HL-60/S4 (cell line): ENCODE results near the gene AMD1.
"Not testable (repeated sequence)": the region's sequence is repeated elsewhere in the genome, so short reads cannot be mapped to it uniquely, and the experiment has no call there.

Experiments used
- in situ Hi-C: fragments of 300-500 bp; cut with MboI; formaldehyde crosslinking; loops from 2 replicates; pipeline ENCODE4 v1.14.3; 2022; ENCODE audit warnings: low sequenced_read_pairs

Gene AMD1

GRCh38 chr6:110877569-110877968 lies 3.0 kb downstream of the AMD1 start:
- in situ Hi-C loops, result no loop called here

GRCh38 chr6:110878751-110879522 lies 4.4 kb downstream of the AMD1 start:
- in situ Hi-C loops, result no loop called here

- in situ Hi-C loops, result loop anchor here (10.0 kb wide), 1 partner anchor 206 kb away; no protein-coding TSS in a partner anchor
Observed at GRCh38 chr6:110880651-110881050, 6.1 kb downstream of the AMD1 start.

GRCh38 chr6:110881546-110882273 lies 7.1 kb downstream of the AMD1 start:
- in situ Hi-C loops, result loop anchor here (10.0 kb wide), 1 partner anchor 207 kb away; no protein-coding TSS in a partner anchor

- in situ Hi-C loops, result loop anchor here (10.0 kb wide), 1 partner anchor 207 kb away; no protein-coding TSS in a partner anchor
Observed at GRCh38 chr6:110882274-110882619, 7.7 kb downstream of the AMD1 start.

- in situ Hi-C loops, result loop anchor here (10.0 kb wide), 1 partner anchor 208 kb away; no protein-coding TSS in a partner anchor
Observed at GRCh38 chr6:110882824-110883554, 8.4 kb downstream of the AMD1 start.

GRCh38 chr6:110884321-110884720 lies 9.7 kb downstream of the AMD1 start:
- in situ Hi-C loops, result loop anchor here (10.0 kb wide), 1 partner anchor 210 kb away; no protein-coding TSS in a partner anchor

GRCh38 chr6:110885526-110885925 lies 10.9 kb downstream of the AMD1 start:
- in situ Hi-C loops, result loop anchor here (10.0 kb wide), 1 partner anchor 211 kb away; no protein-coding TSS in a partner anchor

GRCh38 chr6:110886555-110887167 lies 12.1 kb downstream of the AMD1 start:
- in situ Hi-C loops, result loop anchor here (10.0 kb wide), 1 partner anchor 212 kb away; no protein-coding TSS in a partner anchor

- in situ Hi-C loops, result no loop called here
Observed at GRCh38 chr6:110890288-110890687, 15.7 kb downstream of the AMD1 start.

- in situ Hi-C loops, result no loop called here
Observed at GRCh38 chr6:110895907-110896608, 21.5 kb downstream of the AMD1 start.

GRCh38 chr6:110897433-110897832 lies 22.8 kb downstream of the AMD1 start:
- in situ Hi-C loops, result no loop called here

GRCh38 chr6:110898111-110898510 lies 23.5 kb downstream of the AMD1 start:
- in situ Hi-C loops, result no loop called here

- in situ Hi-C loops, result no loop called here
Observed at GRCh38 chr6:110900028-110900598, 25.5 kb downstream of the AMD1 start.

GRCh38 chr6:110901601-110902000 lies 27.0 kb downstream of the AMD1 start:
- in situ Hi-C loops, result not testable (repeated sequence)

GRCh38 chr6:110902091-110902490 lies 27.5 kb downstream of the AMD1 start:
- in situ Hi-C loops, result no loop called here

GRCh38 chr6:110906273-110906672 lies 31.7 kb downstream of the AMD1 start:
- in situ Hi-C loops, result not testable (repeated sequence)

GRCh38 chr6:110930781-110931180 lies 56.2 kb downstream of the AMD1 start:
- in situ Hi-C loops, result no loop called here

- in situ Hi-C loops, result no loop called here
Observed at GRCh38 chr6:110933912-110934311, 59.3 kb downstream of the AMD1 start.
